A673 (cell line): ENCODE results near the gene DNAH3. TPM values are rescaled to one million over a fixed set of nuclear protein-coding genes. Genes with fewer than 3 reads are reported as not detected.

Source experiments
- BruUV-seq: library from RNA; stranded (reverse); fragments of 400-500 nt; replicated peaks from 2 replicates; lab custom pipeline; 2021; lab: Mats Ljungman, UMichigan
- CTCF ChIA-PET: fragments of 300-600 bp; sonication (Branson Sonifier 250); formaldehyde crosslinking; loops from one replicate; lab custom pipeline; 2022; ENCODE audit warnings: antibody characterized with exemption; lab: Charles Lee
- POLR2A ChIA-PET: fragments of 300-600 bp; sonication (Branson Sonifier 250); formaldehyde crosslinking; loops from one replicate; lab custom pipeline; 2022; ENCODE audit warnings: antibody characterized with exemption; ENCODE audit not compliant: low non-redundant PET; lab: Charles Lee
- DNase-seq: peaks from one replicate; pipeline ENCODE4 v3.0.0-alpha.2; 2015; ENCODE audit warnings: low spot score
- H3K27ac ChIP-seq: fragments of 200-600 bp; sonication (generic); 2 replicates; pipeline ENCODE4 v1.5.1; 2016; ENCODE audit warnings: mixed run types, low read depth, mild to moderate bottlenecking, mixed read lengths, antibody characterized with exemption, low read length; ENCODE audit not compliant: poor library complexity, severe bottlenecking
- H3K27me3 ChIP-seq: fragments of 200-600 bp; sonication (generic); replicated peaks from 2 replicates; pipeline ENCODE4 v1.6.1; 2017; ENCODE audit warnings: mixed run types, low read depth, mild to moderate bottlenecking, mixed read lengths, antibody characterized with exemption, low read length; ENCODE audit not compliant: insufficient read depth, poor library complexity
- H3K36me3 ChIP-seq: fragments of 200-600 bp; sonication (generic); 2 replicates; pipeline ENCODE4 v1.6.1; 2016; ENCODE audit warnings: mixed run types, mild to moderate bottlenecking, mixed read lengths, antibody characterized with exemption, low read length; ENCODE audit not compliant: insufficient read depth, poor library complexity, severe bottlenecking
- H3K4me1 ChIP-seq: fragments of 200-600 bp; sonication (generic); 2 replicates; pipeline ENCODE4 v1.6.1; 2017; ENCODE audit warnings: mixed run types, mild to moderate bottlenecking, mixed read lengths, antibody characterized with exemption, low read length; ENCODE audit not compliant: insufficient read depth, poor library complexity, severe bottlenecking
- H3K4me3 ChIP-seq: fragments of 200-600 bp; sonication (generic); 2 replicates; pipeline ENCODE4 v1.5.1; 2016; ENCODE audit warnings: low read depth, mixed run types, mild to moderate bottlenecking, mixed read lengths, low read length; ENCODE audit not compliant: poor library complexity, severe bottlenecking
- H3K9me3 ChIP-seq: fragments of 200-600 bp; sonication (generic); 2 replicates; pipeline ENCODE4 v1.6.1; 2016; ENCODE audit warnings: mixed run types, low read depth, mild to moderate bottlenecking, mixed read lengths, antibody characterized with exemption, low read length; ENCODE audit not compliant: poor library complexity, severe bottlenecking
- EZH2 ChIP-seq: fragments of 200-600 bp; sonication (generic); IDR thresholded peaks from 2 replicates; pipeline ENCODE4 v1.6.1; 2017; ENCODE audit warnings: borderline replicate concordance, low read depth, mild to moderate bottlenecking, mixed read lengths, antibody characterized with exemption, low read length; ENCODE audit not compliant: poor library complexity, severe bottlenecking
- intact Hi-C: fragments of 100-400 bp; cut with micrococcal nuclease; formaldehyde crosslinking; loops from one replicate; pipeline ENCODE4 v1.10.0; 2022; ENCODE audit not compliant: unreplicated experiment
- total RNA-seq: library from RNA; stranded (reverse); gene quantifications from 2 replicates; pipeline ENCODE4 v1.2.3, GENCODE V29; 2021
- TF ChIP-seq, protein P1 (sequence below): fragments of 300-800, 200-600 bp; sonication (generic); conservative IDR thresholded peaks from 2 replicates; pipeline ENCODE4 v1.5.1; 2017; ENCODE audit warnings: low read depth, mild to moderate bottlenecking, antibody characterized with exemption, low read length, moderate library complexity, mixed read lengths

DNAH3 gene
- total RNA-seq, 1 experiment from 2014 or later = not detected

DNA sequence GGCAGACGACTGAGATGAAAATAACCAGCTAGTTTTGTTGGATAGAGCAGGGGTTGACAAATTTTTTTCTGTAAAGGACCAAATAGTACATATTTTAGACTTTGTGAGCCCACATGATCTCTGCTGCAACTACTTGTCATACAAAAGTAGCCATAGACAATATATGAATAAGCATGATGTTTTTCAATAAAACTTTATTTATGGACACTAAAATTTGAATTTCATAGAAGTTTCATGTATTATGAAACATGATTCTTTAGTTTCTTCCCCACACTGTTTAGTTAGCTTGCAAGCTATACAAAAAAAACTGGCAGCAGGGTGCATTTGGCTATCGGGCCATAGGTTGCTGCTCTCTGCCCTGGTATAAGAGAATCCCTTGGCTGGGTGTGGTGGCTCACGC, 193.5 kb downstream of the DNAH3 start:
- no peak for TF ChIP-seq EZH2
- TF ChIP-seq, protein P1, sequence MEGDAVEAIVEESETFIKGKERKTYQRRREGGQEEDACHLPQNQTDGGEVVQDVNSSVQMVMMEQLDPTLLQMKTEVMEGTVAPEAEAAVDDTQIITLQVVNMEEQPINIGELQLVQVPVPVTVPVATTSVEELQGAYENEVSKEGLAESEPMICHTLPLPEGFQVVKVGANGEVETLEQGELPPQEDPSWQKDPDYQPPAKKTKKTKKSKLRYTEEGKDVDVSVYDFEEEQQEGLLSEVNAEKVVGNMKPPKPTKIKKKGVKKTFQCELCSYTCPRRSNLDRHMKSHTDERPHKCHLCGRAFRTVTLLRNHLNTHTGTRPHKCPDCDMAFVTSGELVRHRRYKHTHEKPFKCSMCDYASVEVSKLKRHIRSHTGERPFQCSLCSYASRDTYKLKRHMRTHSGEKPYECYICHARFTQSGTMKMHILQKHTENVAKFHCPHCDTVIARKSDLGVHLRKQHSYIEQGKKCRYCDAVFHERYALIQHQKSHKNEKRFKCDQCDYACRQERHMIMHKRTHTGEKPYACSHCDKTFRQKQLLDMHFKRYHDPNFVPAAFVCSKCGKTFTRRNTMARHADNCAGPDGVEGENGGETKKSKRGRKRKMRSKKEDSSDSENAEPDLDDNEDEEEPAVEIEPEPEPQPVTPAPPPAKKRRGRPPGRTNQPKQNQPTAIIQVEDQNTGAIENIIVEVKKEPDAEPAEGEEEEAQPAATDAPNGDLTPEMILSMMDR = no peak
- H3K36me3 ChIP-seq = no peaks in the 10 kb centered on the region
- no peaks in the 10 kb centered on the region for H3K27me3 ChIP-seq
- intact Hi-C loops = no loop called here
- no peaks in the 10 kb centered on the region for H3K9me3 ChIP-seq
- H3K27ac ChIP-seq = no peak overlapping the region
- no peaks in the 10 kb centered on the region for H3K4me1 ChIP-seq
- DNase-seq = no peak
- no peak overlapping the region for H3K4me3 ChIP-seq
- POLR2A ChIA-PET = no interaction called here
- CTCF ChIA-PET = no interaction called here
- no TSS peak for BruUV-seq

DNA sequence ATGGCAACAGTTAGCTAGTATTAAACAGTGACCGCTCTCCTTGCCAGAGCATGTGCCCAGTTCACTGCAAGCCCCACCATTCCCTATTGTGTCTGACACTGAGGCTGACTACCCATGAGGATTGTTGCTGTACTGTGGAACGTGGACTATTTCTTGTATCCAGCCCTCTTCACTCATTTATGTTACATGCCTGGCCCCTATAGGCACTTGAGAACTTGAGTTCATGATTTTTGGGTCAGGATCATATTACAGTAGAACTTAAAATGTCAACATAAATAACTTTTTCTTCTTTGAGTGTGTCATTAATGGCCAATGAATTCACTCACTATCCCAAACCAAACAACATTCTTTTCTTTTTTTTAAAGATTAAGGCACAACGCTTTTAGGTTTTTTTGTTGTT, 194.3 kb downstream of the DNAH3 start:
- no TSS peak for BruUV-seq
- ChIA-PET CTCF (no interaction called here), POLR2A (no interaction called here)
- no peak for DNase-seq
- H3K4me1 ChIP-seq = no peaks in the 10 kb centered on the region
- H3K4me3 ChIP-seq = no peak overlapping the region
- TF ChIP-seq, protein P1 = no peak
- no peak for TF ChIP-seq EZH2
- no peaks in the 10 kb centered on the region for H3K27me3 ChIP-seq
- no peaks in the 10 kb centered on the region for H3K9me3 ChIP-seq
- intact Hi-C loops = no loop called here
- no peaks in the 10 kb centered on the region for H3K36me3 ChIP-seq
- H3K27ac ChIP-seq = no peak overlapping the region

DNA sequence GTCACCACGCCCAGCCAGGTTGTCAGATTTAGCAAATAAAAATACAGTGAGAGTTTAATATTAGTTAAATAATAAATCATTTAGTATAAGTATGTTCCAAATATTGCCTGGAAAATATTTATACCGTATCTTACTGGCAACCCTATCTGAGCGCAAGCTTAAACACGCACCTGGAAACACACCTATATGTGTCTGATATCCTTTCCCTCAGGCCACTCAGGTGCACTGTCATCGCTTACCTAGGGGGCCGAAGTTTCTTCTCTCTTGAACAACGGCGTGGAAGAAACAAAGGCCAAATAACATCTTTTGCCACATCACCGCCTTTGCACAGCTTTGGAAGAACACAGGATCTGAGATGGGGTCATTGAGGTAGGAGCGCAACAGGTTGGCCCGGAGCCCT, 196.1 kb downstream of the DNAH3 start:
- intact Hi-C loops = no loop called here
- Histone ChIP-seq H3K9me3 (no peaks in the 10 kb centered on the region), H3K27me3 (no peaks in the 10 kb centered on the region), H3K36me3 (no peaks in the 10 kb centered on the region), H3K4me3 (no peak overlapping the region), H3K4me1 (no peaks in the 10 kb centered on the region), H3K27ac (no peak overlapping the region)
- no TSS peak for BruUV-seq
- CTCF ChIA-PET = no interaction called here
- TF ChIP-seq, protein P1 = no peak
- no peak for TF ChIP-seq EZH2
- POLR2A ChIA-PET = no interaction called here
- no peak for DNase-seq
